HEK293 (cell line): Measurements from ENCODE around the gene ZNF785.
A peak's percentile ranks its signal among the peaks of the same experiment; 100 is the strongest.

ENCODE experiments used
- CTCF ChIA-PET: fragments of 350-600 bp; formaldehyde crosslinking; extraction: SDS; loops from one replicate; lab custom pipeline; 2021; ENCODE audit warnings: antibody characterized with exemption; lab: Yijun Ruan, JAX
- POLR2A ChIA-PET: fragments of 300-600 bp; formaldehyde crosslinking; extraction: SDS; loops from one replicate; lab custom pipeline; 2020; ENCODE audit warnings: antibody characterized with exemption, inconsistent platforms; lab: Yijun Ruan, JAX
- H3K27ac ChIP-seq: fragments of 200-500 bp; sonication (Bioruptor generic); 2 replicates; pipeline ENCODE4 v1.5.1; 2014; ENCODE audit warnings: low read depth, low read length, control low read depth, inconsistent platforms; ENCODE audit errors: extremely low read depth
- H3K36me3 ChIP-seq, 2 experiments: fragments of 200-500 bp in 1 of 2; sonication (Bioruptor generic) in 1 of 2; 1 replicate in 1 of 2; 2 replicates in 1 of 2; pipeline ENCODE4 v1.5.1; 2014 to 2017; ENCODE audit warnings: inconsistent platforms in 2 of 2, low read length in 2 of 2; ENCODE audit not compliant: control insufficient read depth in 2 of 2, insufficient read depth in 1 of 2
- H3K4me1 ChIP-seq: fragments of 200-500 bp; sonication (Bioruptor generic); 2 replicates; pipeline ENCODE4 v1.5.1; 2014; ENCODE audit warnings: mild to moderate bottlenecking, low read length, inconsistent platforms; ENCODE audit not compliant: control insufficient read depth, insufficient read depth
- H3K4me3 ChIP-seq: 2 replicates; pipeline ENCODE4 v1.5.1; 2011; ENCODE audit warnings: low read depth, mild to moderate bottlenecking, control low read depth, low read length, moderate library complexity
- H3K9me3 ChIP-seq: fragments of 200-500 bp; sonication (Bioruptor generic); 2 replicates; pipeline ENCODE4 v1.5.1; 2014; ENCODE audit warnings: low read depth, low read length, inconsistent platforms; ENCODE audit not compliant: control insufficient read depth, insufficient read depth
- EGR2 ChIP-seq: fragments of 450-650 bp; formaldehyde crosslinking; IDR thresholded peaks from 2 replicates; pipeline ENCODE4 v1.5.1; 2016; ENCODE audit warnings: low read depth, missing biosample characterization, missing genetic modification characterization
- GFI1B ChIP-seq: fragments of 450-650 bp; formaldehyde crosslinking; IDR thresholded peaks from 2 replicates; pipeline ENCODE4 v1.5.1; 2016; ENCODE audit warnings: missing biosample characterization, missing genetic modification characterization
- GLI4 ChIP-seq: fragments of 450-650 bp; formaldehyde crosslinking; IDR thresholded peaks from 2 replicates; pipeline ENCODE4 v1.5.1; 2016; ENCODE audit warnings: missing biosample characterization, missing genetic modification characterization
- SCRT1 ChIP-seq: fragments of 450-650 bp; formaldehyde crosslinking; IDR thresholded peaks from 2 replicates; pipeline ENCODE4 v1.5.1; 2016; ENCODE audit warnings: missing biosample characterization, missing genetic modification characterization, borderline replicate concordance
- SCRT2 ChIP-seq: fragments of 450-650 bp; formaldehyde crosslinking; IDR thresholded peaks from 2 replicates; pipeline ENCODE4 v1.5.1; 2016; ENCODE audit warnings: missing biosample characterization, missing genetic modification characterization
- YY2 ChIP-seq: fragments of 450-650 bp; formaldehyde crosslinking; IDR thresholded peaks from 2 replicates; pipeline ENCODE4 v1.5.1; 2016; ENCODE audit warnings: missing biosample characterization, missing genetic modification characterization
- ZFP69B ChIP-seq: fragments of 450-650 bp; formaldehyde crosslinking; IDR thresholded peaks from 2 replicates; pipeline ENCODE4 v1.5.1; 2016; ENCODE audit warnings: missing biosample characterization, missing genetic modification characterization
- ZNF132 ChIP-seq: fragments of 450-650 bp; formaldehyde crosslinking; IDR thresholded peaks from 2 replicates; pipeline ENCODE4 v1.5.1; 2017; ENCODE audit warnings: missing biosample characterization, missing genetic modification characterization, borderline replicate concordance
- ZNF133 ChIP-seq: fragments of 450-650 bp; formaldehyde crosslinking; IDR thresholded peaks from 2 replicates; pipeline ENCODE4 v1.5.1; 2016; ENCODE audit warnings: missing biosample characterization, missing genetic modification characterization
- ZNF211 ChIP-seq: fragments of 450-650 bp; formaldehyde crosslinking; IDR thresholded peaks from 2 replicates; pipeline ENCODE4 v1.5.1; 2016; ENCODE audit warnings: low read depth, missing biosample characterization, missing genetic modification characterization
- ZNF223 ChIP-seq: fragments of 450-650 bp; formaldehyde crosslinking; IDR thresholded peaks from 2 replicates; pipeline ENCODE4 v1.5.1; 2016; ENCODE audit warnings: missing biosample characterization, missing genetic modification characterization
- ZNF324 ChIP-seq: fragments of 450-650 bp; formaldehyde crosslinking; IDR thresholded peaks from 2 replicates; pipeline ENCODE4 v1.5.1; 2016; ENCODE audit warnings: missing biosample characterization, missing genetic modification characterization
- ZNF341 ChIP-seq: fragments of 450-650 bp; formaldehyde crosslinking; IDR thresholded peaks from 2 replicates; pipeline ENCODE4; 2016; ENCODE audit warnings: low read depth, missing biosample characterization, missing genetic modification characterization
- ZNF37A ChIP-seq: fragments of 450-650 bp; IDR thresholded peaks from 2 replicates; pipeline ENCODE4 v1.5.1; 2018; ENCODE audit warnings: missing biosample characterization, missing genetic modification characterization
- ZNF404 ChIP-seq: fragments of 450-650 bp; formaldehyde crosslinking; IDR thresholded peaks from 2 replicates; pipeline ENCODE4 v1.5.1; 2017; ENCODE audit warnings: missing biosample characterization, missing genetic modification characterization
- ZNF558 ChIP-seq: fragments of 450-650 bp; formaldehyde crosslinking; IDR thresholded peaks from 2 replicates; pipeline ENCODE4 v1.5.1; 2016; ENCODE audit warnings: missing biosample characterization, missing genetic modification characterization
- ZNF561 ChIP-seq: fragments of 450-650 bp; IDR thresholded peaks from 2 replicates; pipeline ENCODE4 v1.5.1; 2018; ENCODE audit warnings: missing biosample characterization, missing genetic modification characterization, borderline replicate concordance
- ZNF585B ChIP-seq: fragments of 450-650 bp; formaldehyde crosslinking; IDR thresholded peaks from 2 replicates; pipeline ENCODE4 v1.5.1; 2016; ENCODE audit warnings: missing biosample characterization, missing genetic modification characterization
- ZNF624 ChIP-seq: fragments of 450-650 bp; formaldehyde crosslinking; IDR thresholded peaks from 2 replicates; pipeline ENCODE4 v1.5.1; 2017; ENCODE audit warnings: missing biosample characterization, missing genetic modification characterization
- ZNF664 ChIP-seq: fragments of 450-650 bp; formaldehyde crosslinking; IDR thresholded peaks from 2 replicates; pipeline ENCODE4 v1.5.1; 2016; ENCODE audit warnings: missing biosample characterization, missing genetic modification characterization
- ZNF791 ChIP-seq: fragments of 450-650 bp; formaldehyde crosslinking; IDR thresholded peaks from 2 replicates; pipeline ENCODE4 v1.5.1; 2016; ENCODE audit warnings: missing biosample characterization, missing genetic modification characterization
- TF ChIP-seq, protein P1 (sequence below): fragments of 450-650 bp; formaldehyde crosslinking; IDR thresholded peaks from 2 replicates; pipeline ENCODE4 v1.5.1; 2016; ENCODE audit warnings: missing biosample characterization, missing genetic modification characterization, low read depth
- TF ChIP-seq, protein P2 (sequence below): fragments of 450-650 bp; formaldehyde crosslinking; IDR thresholded peaks from 2 replicates; pipeline ENCODE4 v1.5.1; 2016; ENCODE audit warnings: missing biosample characterization, missing genetic modification characterization
- TF ChIP-seq, protein P3 (sequence below): fragments of 450-650 bp; IDR thresholded peaks from 2 replicates; pipeline ENCODE4 v1.5.1; 2018; ENCODE audit warnings: missing biosample characterization, missing genetic modification characterization
- TF ChIP-seq, protein P4 (sequence below): fragments of 450-650 bp; formaldehyde crosslinking; IDR thresholded peaks from 2 replicates; pipeline ENCODE4 v1.5.1; 2016; ENCODE audit warnings: missing biosample characterization, missing genetic modification characterization, low read depth
- TF ChIP-seq, protein P5 (sequence below): fragments of 450-650 bp; formaldehyde crosslinking; IDR thresholded peaks from 2 replicates; pipeline ENCODE4 v1.5.1; 2016; ENCODE audit warnings: missing biosample characterization, missing genetic modification characterization

ZNF785 gene

DNA sequence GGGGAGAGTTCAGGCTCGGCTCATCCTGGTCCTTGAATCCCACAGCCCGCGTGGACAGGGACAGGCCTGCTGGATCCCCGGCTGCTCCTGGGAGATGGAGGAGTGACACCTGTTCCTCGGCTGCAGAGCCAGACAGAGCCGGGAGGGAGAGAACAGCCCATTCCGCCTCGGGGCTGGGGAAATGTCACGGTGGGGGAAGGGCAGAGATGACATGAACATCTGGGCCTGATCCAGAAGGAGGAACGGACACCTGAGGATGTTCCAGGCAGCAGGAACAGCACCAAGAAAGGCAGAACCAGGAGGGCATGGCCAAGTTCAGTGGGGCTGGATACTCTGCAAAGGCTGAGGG is 29.4 kb downstream of the ZNF785 start:
- TF ChIP-seq GLI4 (tag by site-specific recombination): no peak
- peak; percentile 82; the same call in 1 of the 2 replicates for TF ChIP-seq SCRT2
- TF ChIP-seq YY2: no peak
- 0 out of 2 replicates have a peak, but pooled peaks have one; percentile 16 for TF ChIP-seq SCRT1 (tag by site-specific recombination)
- TF ChIP-seq, protein P1, sequence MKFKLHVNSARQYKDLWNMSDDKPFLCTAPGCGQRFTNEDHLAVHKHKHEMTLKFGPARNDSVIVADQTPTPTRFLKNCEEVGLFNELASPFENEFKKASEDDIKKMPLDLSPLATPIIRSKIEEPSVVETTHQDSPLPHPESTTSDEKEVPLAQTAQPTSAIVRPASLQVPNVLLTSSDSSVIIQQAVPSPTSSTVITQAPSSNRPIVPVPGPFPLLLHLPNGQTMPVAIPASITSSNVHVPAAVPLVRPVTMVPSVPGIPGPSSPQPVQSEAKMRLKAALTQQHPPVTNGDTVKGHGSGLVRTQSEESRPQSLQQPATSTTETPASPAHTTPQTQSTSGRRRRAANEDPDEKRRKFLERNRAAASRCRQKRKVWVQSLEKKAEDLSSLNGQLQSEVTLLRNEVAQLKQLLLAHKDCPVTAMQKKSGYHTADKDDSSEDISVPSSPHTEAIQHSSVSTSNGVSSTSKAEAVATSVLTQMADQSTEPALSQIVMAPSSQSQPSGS: no peak
- TF ChIP-seq, protein P2, sequence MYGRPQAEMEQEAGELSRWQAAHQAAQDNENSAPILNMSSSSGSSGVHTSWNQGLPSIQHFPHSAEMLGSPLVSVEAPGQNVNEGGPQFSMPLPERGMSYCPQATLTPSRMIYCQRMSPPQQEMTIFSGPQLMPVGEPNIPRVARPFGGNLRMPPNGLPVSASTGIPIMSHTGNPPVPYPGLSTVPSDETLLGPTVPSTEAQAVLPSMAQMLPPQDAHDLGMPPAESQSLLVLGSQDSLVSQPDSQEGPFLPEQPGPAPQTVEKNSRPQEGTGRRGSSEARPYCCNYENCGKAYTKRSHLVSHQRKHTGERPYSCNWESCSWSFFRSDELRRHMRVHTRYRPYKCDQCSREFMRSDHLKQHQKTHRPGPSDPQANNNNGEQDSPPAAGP (tag by site-specific recombination): peak; percentile 34; the same call in 1 of the 2 replicates
- no peak for TF ChIP-seq ZNF664 (tag by site-specific recombination)
- peak; percentile 50 for TF ChIP-seq ZNF341 (tag by site-specific recombination)
- TF ChIP-seq ZNF791 (tag by site-specific recombination): no peak
- TF ChIP-seq ZNF558: no peak
- TF ChIP-seq, all 188 proteins: peak for 4
- Histone ChIP-seq H3K9me3 (no peaks in the 10 kb centered on the region), H3K27ac (no peak overlapping the region), H3K4me1 (peaks cover 2% of the 10 kb centered on the region; the same call in 1 of the 2 replicates), H3K4me3 (no peak overlapping the region), H3K36me3 (peaks cover 9 to 37% of the 10 kb centered on the region in 2 experiments; a peak in 2 of 3 replicates)
- POLR2A ChIA-PET: interaction anchor here (3.9 kb wide), 1 partner anchor 21 kb away, joined by 69 read pairs; the partner anchor contains the start of gene ZNF747
- CTCF ChIA-PET: no interaction called here

DNA sequence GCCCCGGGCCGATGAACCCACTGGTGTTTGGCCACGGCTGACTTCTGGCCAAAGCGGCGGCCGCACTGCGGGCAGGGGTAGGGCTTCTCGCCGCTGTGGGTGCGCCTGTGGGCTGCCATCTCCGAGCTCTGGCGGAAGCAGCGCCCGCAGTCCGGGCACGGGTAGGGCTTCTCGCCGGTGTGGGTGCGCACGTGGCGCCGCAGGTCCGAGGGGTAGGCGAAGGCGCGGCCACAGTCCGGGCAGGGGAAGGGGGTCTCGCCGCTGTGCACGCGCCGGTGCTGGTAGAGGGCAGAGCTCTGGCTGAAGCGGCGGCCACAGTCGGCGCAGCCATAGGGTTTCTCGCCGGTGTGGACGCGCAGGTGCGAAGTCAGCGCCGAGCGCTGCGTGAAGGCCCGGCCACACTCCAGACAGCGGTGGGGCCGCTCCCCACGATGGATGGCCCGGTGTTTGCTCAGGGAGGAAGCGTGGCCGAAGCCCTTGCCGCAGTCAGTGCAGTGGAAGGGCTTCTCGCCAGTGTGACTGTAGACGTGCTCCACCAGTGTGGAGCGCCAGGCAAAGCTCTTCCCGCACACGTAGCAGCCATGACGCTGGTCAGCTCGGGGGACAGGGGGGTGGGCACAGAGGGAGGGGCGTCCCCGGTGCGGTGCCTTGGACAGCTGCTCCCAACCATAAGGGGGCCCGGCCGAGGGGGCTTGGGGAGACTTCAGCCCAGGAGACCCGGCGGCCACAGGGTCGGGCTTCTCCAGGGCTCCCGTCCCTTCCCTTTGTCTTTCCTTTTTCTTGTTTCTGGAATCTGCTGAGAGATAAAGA is 30.0 kb downstream of the ZNF785 start:
- ChIA-PET CTCF (interaction anchor here (1.5 kb wide), 1 partner anchor 14 kb away, joined by 3 read pairs; no protein-coding TSS in a partner anchor), POLR2A (interaction anchor here (1.5 to 3.9 kb wide), 2 partner anchors 10 to 21 kb away, joined by 3 to 69 read pairs; partner anchors contain the start of gene ZNF747)
- peaks cover 2% of the 10 kb centered on the region; the same call in 1 of the 2 replicates for H3K4me1 ChIP-seq
- H3K27ac ChIP-seq: no peak overlapping the region
- H3K9me3 ChIP-seq: no peaks in the 10 kb centered on the region
- H3K4me3 ChIP-seq: no peak overlapping the region
- peaks cover 9 to 37% of the 10 kb centered on the region in 2 experiments; a peak in 2 of 3 replicates for H3K36me3 ChIP-seq
- TF ChIP-seq ZNF133 (tag by site-specific recombination) (no peak), ZNF585B (no peak), ZNF324 (tag by site-specific recombination) (no peak), ZFP69B (tag by site-specific recombination) (no peak), ZNF624 (tag by site-specific recombination) (no peak), ZNF132 (tag by site-specific recombination) (no peak), GFI1B (tag by site-specific recombination) (no peak), ZNF404 (tag by site-specific recombination) (no peak), ZNF223 (tag by site-specific recombination) (no peak), ZNF561 (tag by site-specific recombination) (no peak), EGR2 (tag by site-specific recombination) (no peak), ZNF37A (no peak), ZNF211 (tag by site-specific recombination) (no peak)
- TF ChIP-seq, protein P3, sequence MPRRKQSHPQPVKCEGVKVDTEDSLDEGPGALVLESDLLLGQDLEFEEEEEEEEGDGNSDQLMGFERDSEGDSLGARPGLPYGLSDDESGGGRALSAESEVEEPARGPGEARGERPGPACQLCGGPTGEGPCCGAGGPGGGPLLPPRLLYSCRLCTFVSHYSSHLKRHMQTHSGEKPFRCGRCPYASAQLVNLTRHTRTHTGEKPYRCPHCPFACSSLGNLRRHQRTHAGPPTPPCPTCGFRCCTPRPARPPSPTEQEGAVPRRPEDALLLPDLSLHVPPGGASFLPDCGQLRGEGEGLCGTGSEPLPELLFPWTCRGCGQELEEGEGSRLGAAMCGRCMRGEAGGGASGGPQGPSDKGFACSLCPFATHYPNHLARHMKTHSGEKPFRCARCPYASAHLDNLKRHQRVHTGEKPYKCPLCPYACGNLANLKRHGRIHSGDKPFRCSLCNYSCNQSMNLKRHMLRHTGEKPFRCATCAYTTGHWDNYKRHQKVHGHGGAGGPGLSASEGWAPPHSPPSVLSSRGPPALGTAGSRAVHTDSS (tag by site-specific recombination): no peak
- TF ChIP-seq, protein P4, sequence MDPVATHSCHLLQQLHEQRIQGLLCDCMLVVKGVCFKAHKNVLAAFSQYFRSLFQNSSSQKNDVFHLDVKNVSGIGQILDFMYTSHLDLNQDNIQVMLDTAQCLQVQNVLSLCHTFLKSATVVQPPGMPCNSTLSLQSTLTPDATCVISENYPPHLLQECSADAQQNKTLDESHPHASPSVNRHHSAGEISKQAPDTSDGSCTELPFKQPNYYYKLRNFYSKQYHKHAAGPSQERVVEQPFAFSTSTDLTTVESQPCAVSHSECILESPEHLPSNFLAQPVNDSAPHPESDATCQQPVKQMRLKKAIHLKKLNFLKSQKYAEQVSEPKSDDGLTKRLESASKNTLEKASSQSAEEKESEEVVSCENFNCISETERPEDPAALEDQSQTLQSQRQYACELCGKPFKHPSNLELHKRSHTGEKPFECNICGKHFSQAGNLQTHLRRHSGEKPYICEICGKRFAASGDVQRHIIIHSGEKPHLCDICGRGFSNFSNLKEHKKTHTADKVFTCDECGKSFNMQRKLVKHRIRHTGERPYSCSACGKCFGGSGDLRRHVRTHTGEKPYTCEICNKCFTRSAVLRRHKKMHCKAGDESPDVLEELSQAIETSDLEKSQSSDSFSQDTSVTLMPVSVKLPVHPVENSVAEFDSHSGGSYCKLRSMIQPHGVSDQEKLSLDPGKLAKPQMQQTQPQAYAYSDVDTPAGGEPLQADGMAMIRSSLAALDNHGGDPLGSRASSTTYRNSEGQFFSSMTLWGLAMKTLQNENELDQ: no peak
- TF ChIP-seq, protein P5, sequence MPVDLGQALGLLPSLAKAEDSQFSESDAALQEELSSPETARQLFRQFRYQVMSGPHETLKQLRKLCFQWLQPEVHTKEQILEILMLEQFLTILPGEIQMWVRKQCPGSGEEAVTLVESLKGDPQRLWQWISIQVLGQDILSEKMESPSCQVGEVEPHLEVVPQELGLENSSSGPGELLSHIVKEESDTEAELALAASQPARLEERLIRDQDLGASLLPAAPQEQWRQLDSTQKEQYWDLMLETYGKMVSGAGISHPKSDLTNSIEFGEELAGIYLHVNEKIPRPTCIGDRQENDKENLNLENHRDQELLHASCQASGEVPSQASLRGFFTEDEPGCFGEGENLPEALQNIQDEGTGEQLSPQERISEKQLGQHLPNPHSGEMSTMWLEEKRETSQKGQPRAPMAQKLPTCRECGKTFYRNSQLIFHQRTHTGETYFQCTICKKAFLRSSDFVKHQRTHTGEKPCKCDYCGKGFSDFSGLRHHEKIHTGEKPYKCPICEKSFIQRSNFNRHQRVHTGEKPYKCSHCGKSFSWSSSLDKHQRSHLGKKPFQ (tag by site-specific recombination): no peak
